ENCODE results near the gene FAM227A. TPM values are rescaled to one million over a fixed set of nuclear protein-coding genes. Genes with fewer than 3 reads are reported as not detected.
"Not testable (repeated sequence)": the region's sequence is repeated elsewhere in the genome, so short reads cannot be mapped to it uniquely, and the experiment has no call there.

FAM227A gene
- total RNA-seq, 5 donors from 2014 or later (not counting 1 experiment from before 2014, with no cell fraction given) = 0.06 to 1.1 (median 0.41) TPM; not detected in 1

GRCh38 chr22:38649841-38650522 is 6.2 kb downstream of the FAM227A start:
- Mint-ChIP-seq H3K36me3 (no peaks in the 10 kb centered on the region), H3K27me3 (peaks cover 3 to 4% of the 10 kb centered on the region in 2 donors), H3K27ac (no peak overlapping the region), H3K4me3 (no peak overlapping the region), H3K9me3 (no peaks in the 10 kb centered on the region), H3K4me1 (peaks cover 0 to 5% (median 1%) of the 10 kb centered on the region in 3 donors)
- H3K27ac ChIP-seq (ENCODE audit: low read length) = no peak overlapping the region
- ChIA-PET POLR2A (interaction anchor here in 1 of 2 donors (0.6 kb wide), 1 partner anchor 27 kb away, joined by 4 read pairs; no protein-coding TSS in a partner anchor), CTCF (no interaction called here)
- H3K36me3 ChIP-seq (ENCODE audit: control insufficient read depth in 2 of 2, extremely low read depth in 1 of 2, insufficient read depth in 1 of 2, low read length in 1 of 2) = no peaks in the 10 kb centered on the region
- DNase-seq (no peak), ATAC-seq (replicated peaks in 1 of 4) (no peak)
- H3K27me3 ChIP-seq (replicated peaks in 1 of 2; ENCODE audit: control insufficient read depth in 2 of 2, extremely low read depth in 1 of 2, insufficient read depth in 2 of 2, low read length in 1 of 2) = peaks cover 0 to 6% of the 10 kb centered on the region in 2 experiments
- 80% methylated on average over 1 of the region's 5 CpGs for WGBS (ENCODE audit: insufficient coverage)
- no peaks in the 10 kb centered on the region for H3K4me1 ChIP-seq (ENCODE audit: control insufficient read depth in 1 of 2, extremely low read depth in 1 of 2, insufficient read depth in 2 of 2, low read length in 2 of 2)
- H3K4me3 ChIP-seq (ENCODE audit: control insufficient read depth in 1 of 2, extremely low read depth in 1 of 2, low read length in 1 of 2) = no peak overlapping the region
- no peaks in the 10 kb centered on the region for H3K9me3 ChIP-seq

DNA sequence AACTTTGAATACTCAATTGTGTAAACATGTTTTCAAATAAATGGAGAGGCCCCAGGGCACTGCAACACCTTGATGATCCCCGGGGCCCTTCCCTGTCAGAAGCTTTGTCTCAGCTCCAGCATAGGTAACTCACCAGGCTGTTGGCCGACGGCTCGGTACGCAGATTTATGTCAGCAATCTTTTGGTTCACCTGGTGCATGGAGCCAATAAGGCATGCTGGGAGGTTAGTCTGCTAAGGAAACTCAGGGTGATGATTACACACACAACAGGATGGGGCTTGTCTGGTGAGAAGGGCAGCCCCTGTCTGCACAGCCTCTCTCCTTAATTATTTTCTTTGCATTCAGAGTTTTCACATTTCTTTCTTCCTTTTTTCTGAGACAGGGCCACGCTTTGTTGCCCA is 10.8 kb downstream of the FAM227A start:
- Histone ChIP-seq H3K4me1 (ENCODE audit: control insufficient read depth in 1 of 2, extremely low read depth in 1 of 2, insufficient read depth in 2 of 2, low read length in 2 of 2) (no peaks in the 10 kb centered on the region), H3K4me3 (ENCODE audit: control insufficient read depth in 1 of 2, extremely low read depth in 1 of 2, low read length in 1 of 2) (no peak overlapping the region), H3K36me3 (ENCODE audit: control insufficient read depth in 2 of 2, extremely low read depth in 1 of 2, insufficient read depth in 1 of 2, low read length in 1 of 2) (no peaks in the 10 kb centered on the region), H3K27ac (ENCODE audit: low read length) (no peak overlapping the region), H3K9me3 (no peaks in the 10 kb centered on the region), H3K27me3 (replicated peaks in 1 of 2; ENCODE audit: control insufficient read depth in 2 of 2, extremely low read depth in 1 of 2, insufficient read depth in 2 of 2, low read length in 1 of 2) (peaks cover 0 to 6% of the 10 kb centered on the region in 2 experiments)
- CTCF ChIA-PET = no interaction called here
- H3K27me3 Mint-ChIP-seq = peaks cover 13 to 14% of the 10 kb centered on the region in 2 donors
- no peaks in the 10 kb centered on the region for H3K36me3 Mint-ChIP-seq
- no peak for ATAC-seq (replicated peaks in 1 of 4)
- H3K9me3 Mint-ChIP-seq = no peaks in the 10 kb centered on the region
- no peak for DNase-seq
- no peak overlapping the region for H3K4me3 Mint-ChIP-seq
- whole genome bisulfite sequencing (ENCODE audit: insufficient coverage) = 90% methylated on average over 6 of the region's 6 CpGs
- POLR2A ChIA-PET = no interaction called here
- no peak overlapping the region for H3K27ac Mint-ChIP-seq
- H3K4me1 Mint-ChIP-seq = no peaks in the 10 kb centered on the region

DNA sequence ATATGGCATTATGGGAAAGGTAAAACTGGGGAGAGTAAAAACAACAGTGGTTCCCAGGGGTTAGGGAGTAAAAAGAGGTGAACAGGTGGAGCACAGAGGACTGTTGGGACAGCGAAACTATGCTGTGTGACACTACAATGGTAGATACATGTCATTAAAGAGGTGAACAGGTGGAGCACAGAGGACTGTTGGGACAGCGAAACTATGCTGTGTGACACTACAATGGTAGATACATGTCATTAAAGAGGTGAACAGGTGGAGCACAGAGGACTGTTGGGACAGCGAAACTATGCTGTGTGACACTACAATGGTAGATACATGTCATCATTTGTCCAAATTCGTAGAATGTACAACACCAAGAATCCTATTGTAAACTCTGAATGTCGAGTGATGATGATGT is 11.9 kb downstream of the FAM227A start:
- H3K9me3 ChIP-seq; H3K27me3 ChIP-seq (replicated peaks in 1 of 2; ENCODE audit: control insufficient read depth in 2 of 2, extremely low read depth in 1 of 2, insufficient read depth in 2 of 2, low read length in 1 of 2); H3K27ac Mint-ChIP-seq; H3K9me3 Mint-ChIP-seq; H3K36me3 Mint-ChIP-seq; H3K4me3 ChIP-seq (ENCODE audit: control insufficient read depth in 1 of 2, extremely low read depth in 1 of 2, low read length in 1 of 2); DNase-seq; H3K27ac ChIP-seq (ENCODE audit: low read length); H3K4me1 Mint-ChIP-seq; H3K36me3 ChIP-seq (ENCODE audit: control insufficient read depth in 2 of 2, extremely low read depth in 1 of 2, insufficient read depth in 1 of 2, low read length in 1 of 2); H3K4me3 Mint-ChIP-seq; POLR2A ChIA-PET; H3K4me1 ChIP-seq (ENCODE audit: control insufficient read depth in 1 of 2, extremely low read depth in 1 of 2, insufficient read depth in 2 of 2, low read length in 2 of 2); CTCF ChIA-PET: not testable (repeated sequence)
- peaks cover 13 to 14% of the 10 kb centered on the region in 2 donors for H3K27me3 Mint-ChIP-seq
- peak in 2 of 4 experiments; percentile 27 to 56 for ATAC-seq (replicated peaks in 1 of 4)
- WGBS (ENCODE audit: insufficient coverage) = 82% methylated on average over 2 of the region's 5 CpGs

GRCh38 chr22:38641476-38642040 is 14.6 kb downstream of the FAM227A start:
- Mint-ChIP-seq H3K27me3 (peaks cover 9 to 12% of the 10 kb centered on the region in 2 donors), H3K27ac (no peak overlapping the region)

GRCh38 chr22:38638728-38639127 is 17.5 kb downstream of the FAM227A start:
- H3K4me1 ChIP-seq (ENCODE audit: control insufficient read depth in 1 of 2, extremely low read depth in 1 of 2, insufficient read depth in 2 of 2, low read length in 2 of 2) = no peaks in the 10 kb centered on the region
- ATAC-seq (replicated peaks in 1 of 4) (no peak), DNase-seq (no peak)
- ChIA-PET POLR2A (no interaction called here), CTCF (no interaction called here)
- Mint-ChIP-seq H3K27me3 (peaks cover 12 to 13% of the 10 kb centered on the region in 2 donors), H3K4me3 (no peak overlapping the region), H3K36me3 (no peaks in the 10 kb centered on the region), H3K27ac (no peak overlapping the region), H3K9me3 (no peaks in the 10 kb centered on the region), H3K4me1 (no peaks in the 10 kb centered on the region)
- 93% methylated on average over 2 of the region's 3 CpGs for WGBS (ENCODE audit: insufficient coverage)
- no peak overlapping the region for H3K27ac ChIP-seq (ENCODE audit: low read length)
- H3K9me3 ChIP-seq = no peaks in the 10 kb centered on the region
- no peak overlapping the region for H3K4me3 ChIP-seq (ENCODE audit: control insufficient read depth in 1 of 2, extremely low read depth in 1 of 2, low read length in 1 of 2)
- no peaks in the 10 kb centered on the region for H3K36me3 ChIP-seq (ENCODE audit: control insufficient read depth in 2 of 2, extremely low read depth in 1 of 2, insufficient read depth in 1 of 2, low read length in 1 of 2)
- peaks cover 0 to 9% of the 10 kb centered on the region in 2 experiments for H3K27me3 ChIP-seq (replicated peaks in 1 of 2; ENCODE audit: control insufficient read depth in 2 of 2, extremely low read depth in 1 of 2, insufficient read depth in 2 of 2, low read length in 1 of 2)

More at GRCh38 chr22:38641476-38642040, 14.6 kb downstream of the FAM227A start:
- WGBS (ENCODE audit: insufficient coverage) = no CpG with 5 or more reads among the region's 13 CpGs
- H3K27me3 ChIP-seq (replicated peaks in 1 of 2; ENCODE audit: control insufficient read depth in 2 of 2, extremely low read depth in 1 of 2, insufficient read depth in 2 of 2, low read length in 1 of 2) = peaks cover 0 to 10% of the 10 kb centered on the region in 2 experiments
- no peaks in the 10 kb centered on the region for H3K36me3 ChIP-seq (ENCODE audit: control insufficient read depth in 2 of 2, extremely low read depth in 1 of 2, insufficient read depth in 1 of 2, low read length in 1 of 2)
- no peak overlapping the region for H3K4me3 ChIP-seq (ENCODE audit: control insufficient read depth in 1 of 2, extremely low read depth in 1 of 2, low read length in 1 of 2)
- H3K4me1 ChIP-seq (ENCODE audit: control insufficient read depth in 1 of 2, extremely low read depth in 1 of 2, insufficient read depth in 2 of 2, low read length in 2 of 2) = no peaks in the 10 kb centered on the region
- CTCF ChIA-PET = no interaction called here
- ATAC-seq (replicated peaks in 1 of 4) (no peak), DNase-seq (no peak)
- H3K4me1 Mint-ChIP-seq = no peaks in the 10 kb centered on the region
- POLR2A ChIA-PET = no interaction called here
- H3K4me3 Mint-ChIP-seq = no peak overlapping the region
- H3K27ac ChIP-seq (ENCODE audit: low read length) = no peak overlapping the region
- H3K9me3 ChIP-seq = no peaks in the 10 kb centered on the region
- no peaks in the 10 kb centered on the region for H3K9me3 Mint-ChIP-seq
- no peaks in the 10 kb centered on the region for H3K36me3 Mint-ChIP-seq

- no peak for DNase-seq
- H3K4me1 Mint-ChIP-seq = no peaks in the 10 kb centered on the region
- ChIA-PET POLR2A (interaction anchor here (0.6 to 0.7 kb wide), 3 partner anchors 78 to 966 kb away, joined by 4 to 5 read pairs (median 5); no protein-coding TSS in a partner anchor), CTCF (no interaction called here)
- no peak for ATAC-seq (replicated peaks in 1 of 4)
- Histone ChIP-seq H3K4me3 (ENCODE audit: control insufficient read depth in 1 of 2, extremely low read depth in 1 of 2, low read length in 1 of 2) (no peak overlapping the region), H3K4me1 (ENCODE audit: control insufficient read depth in 1 of 2, extremely low read depth in 1 of 2, insufficient read depth in 2 of 2, low read length in 2 of 2) (no peaks in the 10 kb centered on the region), H3K27ac (ENCODE audit: low read length) (no peak overlapping the region), H3K27me3 (replicated peaks in 1 of 2; ENCODE audit: control insufficient read depth in 2 of 2, extremely low read depth in 1 of 2, insufficient read depth in 2 of 2, low read length in 1 of 2) (peaks cover 0 to 9% of the 10 kb centered on the region in 2 experiments), H3K9me3 (no peaks in the 10 kb centered on the region), H3K36me3 (ENCODE audit: control insufficient read depth in 2 of 2, extremely low read depth in 1 of 2, insufficient read depth in 1 of 2, low read length in 1 of 2) (no peaks in the 10 kb centered on the region)
- H3K27ac Mint-ChIP-seq = no peak overlapping the region
- H3K9me3 Mint-ChIP-seq = no peaks in the 10 kb centered on the region
- H3K4me3 Mint-ChIP-seq = no peak overlapping the region
- no peaks in the 10 kb centered on the region for H3K36me3 Mint-ChIP-seq
- WGBS (ENCODE audit: insufficient coverage) = 90% methylated on average over 2 of the region's 2 CpGs
- peaks cover 8 to 13% of the 10 kb centered on the region in 2 donors for H3K27me3 Mint-ChIP-seq
Observed at GRCh38 chr22:38638216-38638615, 18.0 kb downstream of the FAM227A start.
